HL-60 (cell line): Measurements from ENCODE around the gene TGFBR3L.

Source experiments
- DNase-seq, 2 experiments: peaks; one replicate each; pipeline ENCODE4 v3.0.0-alpha.2; 2010 to 2020; ENCODE audit warnings: low read depth in 1 of 2, low spot score in 1 of 2
- H3K27ac ChIP-seq: fragments of 250-450 bp; sonication (Bioruptor Pico); replicated peaks from 2 replicates; pipeline ENCODE4 v1.5.1; 2020; ENCODE audit warnings: mild to moderate bottlenecking, moderate library complexity
- H3K27me3 ChIP-seq: fragments of 250-450 bp; sonication (Bioruptor Pico); 2 replicates; pipeline ENCODE4 v1.5.1; 2021; ENCODE audit warnings: mild to moderate bottlenecking, moderate library complexity; ENCODE audit not compliant: insufficient read depth, poor library complexity, severe bottlenecking
- H3K4me3 ChIP-seq: replicated peaks from 2 replicates; pipeline ENCODE4 v1.5.1; 2011; ENCODE audit warnings: mild to moderate bottlenecking, control low read depth, low read length; ENCODE audit not compliant: insufficient read depth
- CTCF ChIP-seq: IDR thresholded peaks from one replicate; pipeline ENCODE4 v1.5.1; 2011; ENCODE audit warnings: low read length, control low read depth, inconsistent platforms; ENCODE audit not compliant: insufficient read depth
- GABPA ChIP-seq: IDR thresholded peaks from 2 replicates; pipeline ENCODE4 v1.6.1; 2012; ENCODE audit warnings: low read depth
- POLR2AphosphoS5 ChIP-seq: IDR thresholded peaks from 2 replicates; pipeline ENCODE4 v1.6.1; 2012; ENCODE audit warnings: low read depth
- REST ChIP-seq: IDR thresholded peaks from 2 replicates; pipeline ENCODE4 v1.6.1; 2012; ENCODE audit warnings: low read depth; ENCODE audit not compliant: insufficient replicate concordance
- SPI1 ChIP-seq: IDR thresholded peaks from 2 replicates; pipeline ENCODE4 v1.6.1; 2012; ENCODE audit warnings: low read depth, mild to moderate bottlenecking, borderline replicate concordance

Gene TGFBR3L

GRCh38 chr19:7900401-7900870, 14.2 kb upstream of the TGFBR3L start:
- no peak for DNase-seq
- Histone ChIP-seq H3K27ac (no peak overlapping the region), H3K27me3 (no peaks in the 10 kb centered on the region), H3K4me3 (no peak overlapping the region)
- TF ChIP-seq CTCF, result no peak
- no peak for TF ChIP-seq GABPA
- no peak for TF ChIP-seq REST
- no peak for TF ChIP-seq POLR2AphosphoS5
- TF ChIP-seq SPI1, result no peak

GRCh38 chr19:7900931-7901330, 13.7 kb upstream of the TGFBR3L start:
- no peak overlapping the region for H3K27ac ChIP-seq
- no peaks in the 10 kb centered on the region for H3K27me3 ChIP-seq
- no peak overlapping the region for H3K4me3 ChIP-seq
- no peak for DNase-seq
- TF ChIP-seq POLR2AphosphoS5, result no peak
- no peak for TF ChIP-seq REST
- TF ChIP-seq SPI1, result no peak
- TF ChIP-seq CTCF, result no peak
- no peak for TF ChIP-seq GABPA

- TF ChIP-seq POLR2AphosphoS5 (no peak), REST (no peak), SPI1 (no peak), GABPA (no peak), CTCF (no peak)
- H3K27me3 ChIP-seq, result no peaks in the 10 kb centered on the region
Measured at GRCh38 chr19:7901337-7901736, 13.3 kb upstream of the TGFBR3L start.

More at GRCh38 chr19:7901337-7901736, 13.3 kb upstream of the TGFBR3L start:
- Histone ChIP-seq H3K27ac (no peak overlapping the region), H3K4me3 (no peak overlapping the region)
- DNase-seq, result no peak
